ENCODE measurements around the gene B3GAT3. TPM values are rescaled to one million over a fixed set of nuclear protein-coding genes. Genes with fewer than 3 reads are reported as not detected.
"Not testable (repeated sequence)": the region's sequence is repeated elsewhere in the genome, so short reads cannot be mapped to it uniquely, and the experiment has no call there.

B3GAT3 gene
- total RNA-seq, 6 donors from 2014 or later = 21.3 to 43.9 (median 37.9) TPM

DNA sequence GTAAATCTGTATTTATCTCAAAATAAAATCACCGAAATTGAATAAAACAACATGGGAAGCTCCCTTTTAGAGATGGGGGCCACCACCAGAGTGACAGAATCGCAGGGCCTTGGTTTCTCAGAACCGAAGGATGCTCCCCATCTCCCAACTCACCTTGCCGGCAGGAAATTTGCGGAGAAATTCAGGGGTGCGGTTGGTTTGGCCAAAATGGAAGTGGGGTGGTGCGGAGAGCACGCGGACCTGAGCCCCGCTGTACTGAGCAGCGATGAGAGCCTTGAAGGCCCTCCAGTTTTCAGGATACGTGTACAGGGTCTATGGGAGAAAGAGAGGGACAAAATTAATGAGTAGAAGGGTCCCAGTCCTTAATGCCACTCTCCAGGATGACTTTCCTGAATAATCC, 49.4 kb downstream of the B3GAT3 start:
- DNase-seq = no peak
- Histone ChIP-seq H3K27me3 (no peaks in the 10 kb centered on the region), H3K4me3 (peak overlapping the region; percentile 78 to 90 (median 86)), H3K27ac (peak overlapping the region in 2 of 4 donors; percentile 88 to 92), H3K4me1 (peaks cover 34 to 45% (median 39%) of the 10 kb centered on the region in 4 donors), H3K36me3 (peaks cover 28 to 62% (median 44%) of the 10 kb centered on the region in 4 donors), H3K9me3 (no peaks in the 10 kb centered on the region)
- WGBS, 2 donors = 79 to 82% methylated on average over 12 of the region's 12 CpGs
- TF ChIP-seq CTCF (IDR thresholded peaks at IDR 0.05) (no peak), POLR2A (IDR thresholded peaks at IDR 0.05) (no peak), POLR2AphosphoS5 (IDR thresholded peaks at IDR 0.05) (no peak), EP300 (IDR thresholded peaks at IDR 0.05) (no peak)
- ATAC-seq (ENCODE audit: low FRiP score in 2 of 2) = no peak

GRCh38 chr11:62571493-62571892, 50.3 kb downstream of the B3GAT3 start:
- H3K9me3 ChIP-seq; H3K4me3 ChIP-seq; H3K27me3 ChIP-seq; DNase-seq; ATAC-seq (ENCODE audit: low FRiP score in 2 of 2): not testable (repeated sequence)
- Histone ChIP-seq H3K27ac (peak overlapping the region in 1 of 4 donors; percentile 88), H3K36me3 (peaks cover 35 to 69% (median 53%) of the 10 kb centered on the region in 4 donors), H3K4me1 (peaks cover 27 to 38% (median 33%) of the 10 kb centered on the region in 4 donors)
- WGBS, 2 donors = 95% methylated on average over 5 of the region's 5 CpGs

GRCh38 chr11:62570903-62571302, 50.9 kb downstream of the B3GAT3 start:
- H3K4me3 ChIP-seq; ATAC-seq (ENCODE audit: low FRiP score in 2 of 2); H3K27ac ChIP-seq; H3K27me3 ChIP-seq; DNase-seq; H3K9me3 ChIP-seq: not testable (repeated sequence)
- 92% methylated on average over 5 of the region's 5 CpGs for WGBS, 2 donors
- H3K36me3 ChIP-seq = peaks cover 41 to 69% (median 59%) of the 10 kb centered on the region in 4 donors
- peaks cover 22 to 32% (median 27%) of the 10 kb centered on the region in 4 donors for H3K4me1 ChIP-seq

DNA sequence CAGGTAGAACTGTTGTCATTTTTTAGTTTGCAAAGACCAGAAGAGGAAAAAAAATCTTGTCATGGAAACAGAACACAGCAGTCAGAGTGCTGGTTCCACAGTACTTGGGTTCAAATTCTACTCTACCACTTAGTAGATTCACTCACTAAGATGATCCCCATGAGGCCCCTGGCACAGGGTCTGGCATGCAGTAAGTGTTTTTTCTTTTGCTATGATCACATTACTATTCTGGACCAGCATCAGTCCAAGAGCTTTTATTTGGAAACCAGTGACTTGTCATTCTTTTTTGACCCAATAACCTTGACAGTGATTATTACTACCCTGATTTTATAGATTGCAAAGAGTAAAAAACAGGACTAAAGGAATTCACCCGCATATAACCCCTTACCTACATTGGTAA, 52.2 kb downstream of the B3GAT3 start:
- H3K27me3 ChIP-seq = no peaks in the 10 kb centered on the region
- ATAC-seq (ENCODE audit: low FRiP score in 2 of 2) = no peak
- H3K4me3 ChIP-seq = no peak overlapping the region
- TF ChIP-seq POLR2A (IDR thresholded peaks at IDR 0.05) (no peak), POLR2AphosphoS5 (IDR thresholded peaks at IDR 0.05) (no peak), EP300 (IDR thresholded peaks at IDR 0.05) (no peak), CTCF (IDR thresholded peaks at IDR 0.05) (no peak)
- no peak overlapping the region for H3K27ac ChIP-seq
- WGBS, 2 donors = 77 to 89% methylated on average over 1 of the region's 1 CpG
- H3K4me1 ChIP-seq = peaks cover 9 to 19% (median 14%) of the 10 kb centered on the region in 4 donors
- no peaks in the 10 kb centered on the region for H3K9me3 ChIP-seq
- no peak for DNase-seq
- H3K36me3 ChIP-seq = peaks cover 42 to 78% (median 71%) of the 10 kb centered on the region in 4 donors

- H3K36me3 ChIP-seq = peaks cover 42 to 93% (median 85%) of the 10 kb centered on the region in 4 donors
- H3K27ac ChIP-seq = peak overlapping the region in 2 of 4 donors; percentile 15 to 17
- WGBS, 2 donors = 86% methylated on average over 8 of the region's 8 CpGs
- no peak for DNase-seq
- H3K4me1 ChIP-seq = peaks cover 0 to 6% (median 3%) of the 10 kb centered on the region in 4 donors
- ATAC-seq (ENCODE audit: low FRiP score in 2 of 2) = no peak
- no peaks in the 10 kb centered on the region for H3K9me3 ChIP-seq
- H3K4me3 ChIP-seq = no peak overlapping the region
- TF ChIP-seq EP300 (IDR thresholded peaks at IDR 0.05) (no peak), POLR2AphosphoS5 (IDR thresholded peaks at IDR 0.05) (no peak), POLR2A (IDR thresholded peaks at IDR 0.05) (no peak), CTCF (IDR thresholded peaks at IDR 0.05) (no peak)
- H3K27me3 ChIP-seq = no peaks in the 10 kb centered on the region
These were observed 54.7 kb downstream of the B3GAT3 start for GRCh38 chr11:62567018-62567633.

GRCh38 chr11:62566247-62566646, 55.5 kb downstream of the B3GAT3 start:
- peaks cover 42 to 90% (median 81%) of the 10 kb centered on the region in 4 donors for H3K36me3 ChIP-seq
- ATAC-seq (ENCODE audit: low FRiP score in 2 of 2) (no peak), DNase-seq (peak in 1 of 2 donors; percentile 60)
- H3K4me1 ChIP-seq = peaks cover under 1 to 2% (median under 1%) of the 10 kb centered on the region in 4 donors
- H3K4me3 ChIP-seq = no peak overlapping the region
- no peak overlapping the region for H3K27ac ChIP-seq
- 95% methylated on average over 8 of the region's 8 CpGs for WGBS, 2 donors
- no peak for TF ChIP-seq POLR2AphosphoS5 (IDR thresholded peaks at IDR 0.05)
- no peak for TF ChIP-seq CTCF (IDR thresholded peaks at IDR 0.05)
- no peak for TF ChIP-seq POLR2A (IDR thresholded peaks at IDR 0.05)
- no peak for TF ChIP-seq EP300 (IDR thresholded peaks at IDR 0.05)
- H3K9me3 ChIP-seq = no peaks in the 10 kb centered on the region
- H3K27me3 ChIP-seq = no peaks in the 10 kb centered on the region
